HEK293 (cell line): ENCODE measurements around the gene PLCG2.

Experiments used
- CTCF ChIA-PET: fragments of 350-600 bp; formaldehyde crosslinking; extraction: SDS; loops from one replicate; lab custom pipeline; 2021; ENCODE audit warnings: antibody characterized with exemption; lab: Yijun Ruan, JAX
- POLR2A ChIA-PET: fragments of 300-600 bp; formaldehyde crosslinking; extraction: SDS; loops from one replicate; lab custom pipeline; 2020; ENCODE audit warnings: antibody characterized with exemption, inconsistent platforms; lab: Yijun Ruan, JAX
- H3K27ac ChIP-seq: fragments of 200-500 bp; sonication (Bioruptor generic); 2 replicates; pipeline ENCODE4 v1.5.1; 2014; ENCODE audit warnings: low read depth, low read length, control low read depth, inconsistent platforms; ENCODE audit errors: extremely low read depth
- H3K36me3 ChIP-seq, 2 experiments: fragments of 200-500 bp in 1 of 2; sonication (Bioruptor generic) in 1 of 2; 1 replicate in 1 of 2; 2 replicates in 1 of 2; pipeline ENCODE4 v1.5.1; 2014 to 2017; ENCODE audit warnings: inconsistent platforms in 2 of 2, low read length in 2 of 2; ENCODE audit not compliant: control insufficient read depth in 2 of 2, insufficient read depth in 1 of 2
- H3K4me1 ChIP-seq: fragments of 200-500 bp; sonication (Bioruptor generic); 2 replicates; pipeline ENCODE4 v1.5.1; 2014; ENCODE audit warnings: mild to moderate bottlenecking, low read length, inconsistent platforms; ENCODE audit not compliant: control insufficient read depth, insufficient read depth
- H3K4me3 ChIP-seq: 2 replicates; pipeline ENCODE4 v1.5.1; 2011; ENCODE audit warnings: low read depth, mild to moderate bottlenecking, control low read depth, low read length, moderate library complexity
- H3K9me3 ChIP-seq: fragments of 200-500 bp; sonication (Bioruptor generic); 2 replicates; pipeline ENCODE4 v1.5.1; 2014; ENCODE audit warnings: low read depth, low read length, inconsistent platforms; ENCODE audit not compliant: control insufficient read depth, insufficient read depth
- CTCF ChIP-seq: fragments of 450-650 bp; formaldehyde crosslinking; IDR thresholded peaks from 2 replicates; pipeline ENCODE4 v1.5.1; 2016; ENCODE audit warnings: missing biosample characterization, missing genetic modification characterization
- GFI1B ChIP-seq: fragments of 450-650 bp; formaldehyde crosslinking; IDR thresholded peaks from 2 replicates; pipeline ENCODE4 v1.5.1; 2016; ENCODE audit warnings: missing biosample characterization, missing genetic modification characterization
- HOXD13 ChIP-seq: sonication (generic); formaldehyde crosslinking; IDR thresholded peaks from 2 replicates; pipeline ENCODE4 v1.8.0; 2022; ENCODE audit warnings: missing genetic modification reagents, borderline replicate concordance
- KLF1 ChIP-seq: fragments of 450-650 bp; formaldehyde crosslinking; IDR thresholded peaks from 2 replicates; pipeline ENCODE4 v1.5.1; 2016; ENCODE audit warnings: missing biosample characterization, missing genetic modification characterization
- KLF17 ChIP-seq: fragments of 450-650 bp; formaldehyde crosslinking; IDR thresholded peaks from 2 replicates; pipeline ENCODE4 v1.5.1; 2016; ENCODE audit warnings: missing biosample characterization, missing genetic modification characterization
- MEIS1 ChIP-seq: sonication (generic); formaldehyde crosslinking; IDR thresholded peaks from 2 replicates; pipeline ENCODE4 v1.8.1; 2022; ENCODE audit warnings: missing genetic modification reagents, mild to moderate bottlenecking, borderline replicate concordance
- ZBTB17 ChIP-seq: fragments of 450-650 bp; formaldehyde crosslinking; IDR thresholded peaks from 2 replicates; pipeline ENCODE4 v1.5.1; 2016; ENCODE audit warnings: missing biosample characterization, missing genetic modification characterization
- ZBTB26 ChIP-seq: fragments of 450-650 bp; formaldehyde crosslinking; optimal IDR thresholded peaks from 2 replicates; pipeline ENCODE3; 2016; ENCODE audit warnings: missing biosample characterization, mild to moderate bottlenecking, missing genetic modification characterization
- ZEB2 ChIP-seq: fragments of 450-650 bp; formaldehyde crosslinking; IDR thresholded peaks from 2 replicates; pipeline ENCODE4 v1.5.1; 2016; ENCODE audit warnings: missing biosample characterization, missing genetic modification characterization
- ZFP41 ChIP-seq: fragments of 450-650 bp; formaldehyde crosslinking; IDR thresholded peaks from 2 replicates; pipeline ENCODE4 v1.5.1; 2016; ENCODE audit warnings: missing biosample characterization, missing genetic modification characterization, borderline replicate concordance
- ZNF114 ChIP-seq: fragments of 450-650 bp; formaldehyde crosslinking; IDR thresholded peaks from 2 replicates; pipeline ENCODE4 v1.5.0; 2017; ENCODE audit warnings: missing biosample characterization, missing genetic modification characterization
- ZNF184 ChIP-seq: fragments of 450-650 bp; IDR thresholded peaks from 2 replicates; pipeline ENCODE4 v1.5.1; 2018; ENCODE audit warnings: missing biosample characterization, mild to moderate bottlenecking, missing genetic modification characterization
- ZNF214 ChIP-seq: fragments of 450-650 bp; formaldehyde crosslinking; IDR thresholded peaks from 2 replicates; pipeline ENCODE4 v1.5.1; 2017; ENCODE audit warnings: missing biosample characterization, mild to moderate bottlenecking, missing genetic modification characterization, borderline replicate concordance
- ZNF280C ChIP-seq: fragments of 450-650 bp; formaldehyde crosslinking; IDR thresholded peaks from 2 replicates; pipeline ENCODE4 v1.5.1; 2016; ENCODE audit warnings: missing biosample characterization, missing genetic modification characterization
- ZNF280D ChIP-seq: fragments of 450-650 bp; formaldehyde crosslinking; IDR thresholded peaks from 2 replicates; pipeline ENCODE4 v1.5.1; 2016; ENCODE audit warnings: missing biosample characterization, missing genetic modification characterization
- ZNF311 ChIP-seq: fragments of 450-650 bp; formaldehyde crosslinking; IDR thresholded peaks from 2 replicates; pipeline ENCODE4 v1.5.1; 2017; ENCODE audit warnings: missing biosample characterization, missing genetic modification characterization, borderline replicate concordance
- ZNF433 ChIP-seq: fragments of 450-650 bp; formaldehyde crosslinking; IDR thresholded peaks from 2 replicates; pipeline ENCODE4 v1.5.1; 2016; ENCODE audit warnings: missing biosample characterization, missing genetic modification characterization, low read depth
- ZNF548 ChIP-seq: fragments of 450-650 bp; formaldehyde crosslinking; IDR thresholded peaks from 2 replicates; pipeline ENCODE4 v1.5.1; 2016; ENCODE audit warnings: missing biosample characterization, missing genetic modification characterization
- ZNF654 ChIP-seq: fragments of 450-650 bp; formaldehyde crosslinking; IDR thresholded peaks from 2 replicates; pipeline ENCODE4 v1.5.1; 2016; ENCODE audit warnings: low read depth, missing biosample characterization, missing genetic modification characterization
- ZSCAN16 ChIP-seq: fragments of 450-650 bp; formaldehyde crosslinking; IDR thresholded peaks from 2 replicates; pipeline ENCODE4 v1.5.1; 2016; ENCODE audit warnings: missing biosample characterization, missing genetic modification characterization

PLCG2 gene

GRCh38 chr16:81883235-81883634 lies 104.1 kb downstream of the PLCG2 start:
- no peak for TF ChIP-seq ZNF214 (tag by site-specific recombination)
- peak; percentile 94 for TF ChIP-seq ZEB2 (tag by site-specific recombination)
- no peak overlapping the region for H3K27ac ChIP-seq
- ChIA-PET POLR2A (no interaction called here), CTCF (interaction anchor here (0.7 kb wide), 1 partner anchor 1039 kb away, joined by 3 read pairs; no protein-coding TSS in a partner anchor)
- no peaks in the 10 kb centered on the region for H3K4me1 ChIP-seq
- no peak overlapping the region for H3K4me3 ChIP-seq
- H3K9me3 ChIP-seq: no peaks in the 10 kb centered on the region
- H3K36me3 ChIP-seq: no peaks in the 10 kb centered on the region

- no peaks in the 10 kb centered on the region for H3K36me3 ChIP-seq
- TF ChIP-seq KLF1 (tag by site-specific recombination) (no peak), ZFP41 (tag by site-specific recombination) (no peak), ZSCAN16 (tag by site-specific recombination) (no peak), KLF17 (no peak), CTCF (tag by site-specific recombination) (peak; percentile 18; the same call in 1 of the 2 replicates), ZNF280C (no peak), ZNF654 (tag by site-specific recombination) (peak; percentile 35), ZNF548 (tag by site-specific recombination) (no peak), ZBTB17 (tag by site-specific recombination) (no peak)
- ChIA-PET POLR2A (no interaction called here), CTCF (interaction anchor here (0.6 to 3.5 kb wide), 22 partner anchors 9 to 766 kb away, joined by 3 to 19 read pairs (median 4); no protein-coding TSS in a partner anchor)
- H3K9me3 ChIP-seq: no peaks in the 10 kb centered on the region
- no peak overlapping the region for H3K4me3 ChIP-seq
- H3K4me1 ChIP-seq: no peaks in the 10 kb centered on the region
- H3K27ac ChIP-seq: no peak overlapping the region
Measured at GRCh38 chr16:81885976-81886586, 107.0 kb downstream of the PLCG2 start.

- ChIA-PET CTCF (interaction anchor here (0.6 to 4.1 kb wide), 16 partner anchors 9 to 342 kb away, joined by 3 to 32 read pairs (median 5); no protein-coding TSS in a partner anchor), POLR2A (no interaction called here)
- Histone ChIP-seq H3K9me3 (no peaks in the 10 kb centered on the region), H3K27ac (no peak overlapping the region), H3K36me3 (peaks cover 0 to 8% of the 10 kb centered on the region in 2 experiments; a peak in 1 of 3 replicates), H3K4me1 (no peaks in the 10 kb centered on the region), H3K4me3 (no peak overlapping the region)
- TF ChIP-seq ZNF433 (no peak), ZNF311 (tag by site-specific recombination) (no peak), MEIS1 (no peak), ZNF184 (tag by site-specific recombination) (no peak), ZNF114 (tag by site-specific recombination) (no peak), ZNF280D (tag by site-specific recombination) (no peak), ZBTB26 (tag by site-specific recombination) (no peak), GFI1B (tag by site-specific recombination) (no peak), HOXD13 (CRISPR knock-in tag) (no peak)
Measured at GRCh38 chr16:81888520-81889394, 109.7 kb downstream of the PLCG2 start.
